Hematopoietic multipotent progenitor cell (in vitro differentiated cells): ENCODE data around the gene ABAT. TPM values are rescaled to one million over a fixed set of nuclear protein-coding genes. Genes with fewer than 3 reads are reported as not detected.
"Not testable (repeated sequence)": the region's sequence is repeated elsewhere in the genome, so short reads cannot be mapped to it uniquely, and the experiment has no call there.

Source experiments
- DNase-seq, 3 donors: peaks; one replicate each; pipeline ENCODE4 v3.0.0-alpha.2; 2011 to 2015; ENCODE audit warnings: low read depth in 2 of 3, low spot score in 2 of 3
- total RNA-seq: library from RNA; depleted of rRNA; stranded (reverse); fragments of >200 nt; gene quantifications from one replicate; pipeline ENCODE4 v1.2.3, GENCODE V29; 2012

ABAT gene
- total RNA-seq, 1 donor, result 7.5 TPM

GRCh38 chr16:8678068-8678927 is 3.9 kb downstream of the ABAT start:
- DNase-seq, result no peak

- no peak for DNase-seq
Observed at GRCh38 chr16:8679151-8679550, 4.7 kb downstream of the ABAT start.

DNA sequence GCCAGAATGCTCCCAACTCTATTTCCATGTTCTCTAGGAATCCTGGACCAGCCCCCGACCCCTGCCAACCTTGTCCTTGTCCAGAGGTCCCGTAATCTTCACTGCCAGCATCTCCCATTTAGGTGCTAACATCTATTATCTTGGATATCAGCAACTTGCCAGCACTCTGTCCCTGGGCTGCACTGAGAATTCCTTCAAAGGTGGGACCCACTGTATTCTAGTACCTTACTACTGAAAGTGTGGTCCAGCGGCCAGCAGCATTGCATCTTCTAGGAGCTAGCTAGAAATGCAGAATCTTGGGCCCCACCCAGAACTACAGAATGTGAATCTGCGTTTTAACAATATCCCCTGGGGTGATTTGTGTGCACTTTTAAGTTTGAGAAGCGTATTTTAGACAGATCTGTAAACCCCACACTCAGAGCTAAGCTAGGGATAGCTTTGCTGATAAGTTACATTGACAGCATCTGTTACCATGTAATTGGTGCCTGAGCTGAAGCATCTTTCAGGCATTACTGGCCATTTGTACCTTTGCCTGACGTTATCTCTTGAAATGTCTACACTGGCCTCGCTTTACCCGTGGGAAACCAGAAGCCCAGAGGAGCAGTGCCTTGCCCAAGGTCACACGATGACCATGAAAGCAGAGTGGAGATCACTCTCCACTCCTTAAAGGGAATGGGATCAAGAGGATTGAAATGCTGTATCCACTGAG is 8.3 kb downstream of the ABAT start:
- DNase-seq, result no peak

- DNase-seq, result no peak
Observed at GRCh38 chr16:8683640-8684039, 9.2 kb downstream of the ABAT start.

DNA sequence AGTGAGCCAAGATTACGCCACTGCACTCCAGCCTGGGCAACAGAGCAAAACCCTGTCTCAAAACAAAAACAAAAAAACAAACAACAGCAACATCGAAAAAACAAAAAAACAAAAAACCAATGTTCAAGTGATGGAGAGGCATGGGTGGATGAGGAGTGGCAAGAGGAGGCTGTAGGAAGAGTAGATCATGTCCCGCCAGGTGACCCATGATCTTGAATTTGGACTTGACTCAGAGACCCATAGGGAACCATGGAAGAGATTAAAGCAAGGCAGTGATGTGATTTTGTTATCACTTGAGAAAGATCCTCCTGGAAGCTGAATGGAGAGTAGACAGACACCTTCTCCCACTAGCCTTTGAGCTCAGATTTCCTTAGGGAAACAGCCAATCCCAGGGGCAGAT is 11.2 kb downstream of the ABAT start:
- DNase-seq, result no peak

DNA sequence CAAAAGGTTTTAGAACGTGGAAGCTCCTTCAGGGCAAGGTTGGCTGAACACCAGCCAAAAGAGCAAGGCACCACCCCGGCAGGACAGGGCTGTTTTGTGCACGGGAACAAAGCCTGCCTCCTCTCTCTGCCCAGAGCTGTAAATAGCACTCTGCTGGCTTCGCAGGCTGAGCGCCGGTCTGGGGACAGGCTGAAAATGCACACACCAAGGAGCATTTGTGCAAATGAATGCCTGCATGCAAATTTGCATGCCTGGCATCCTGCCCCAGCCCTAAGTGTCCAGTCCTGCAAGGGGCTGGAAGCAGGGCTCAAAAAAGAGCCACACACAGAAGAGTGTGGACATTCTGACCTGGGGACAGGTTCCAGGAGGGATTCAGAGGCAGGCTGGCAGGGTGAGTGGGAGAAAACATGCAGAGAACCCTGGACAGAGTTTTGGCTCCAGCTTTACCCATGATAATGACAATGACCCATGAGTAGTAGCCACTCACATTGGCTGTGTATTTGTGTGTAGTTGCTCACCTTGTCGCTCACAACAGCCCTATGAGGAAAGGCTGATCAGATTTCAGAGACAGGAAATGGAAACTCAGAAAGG is 11.7 kb downstream of the ABAT start:
- no peak for DNase-seq

DNA sequence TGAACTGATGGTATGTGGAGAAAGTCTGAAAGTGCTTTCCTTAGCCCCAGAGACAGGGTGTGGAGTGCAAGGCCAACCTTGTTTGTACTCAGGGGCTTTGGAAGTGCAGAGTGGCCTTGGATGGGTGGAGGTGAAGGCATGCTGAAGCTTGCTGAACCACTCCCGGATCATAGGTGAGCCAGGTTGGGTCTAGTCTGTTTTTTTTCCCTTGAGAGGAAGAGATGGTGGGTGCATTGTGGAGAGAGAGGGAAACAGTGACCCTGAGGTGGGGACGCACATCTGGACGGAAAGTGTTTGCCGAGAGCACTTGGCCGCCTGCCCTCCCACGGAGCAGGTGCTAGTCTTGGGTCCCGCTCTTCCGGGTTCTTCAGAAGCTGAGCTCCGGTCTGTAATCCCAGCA is 12.5 kb downstream of the ABAT start:
- no peak for DNase-seq

- DNase-seq, result no peak
Observed at GRCh38 chr16:8689686-8690085, 15.3 kb downstream of the ABAT start.

DNA sequence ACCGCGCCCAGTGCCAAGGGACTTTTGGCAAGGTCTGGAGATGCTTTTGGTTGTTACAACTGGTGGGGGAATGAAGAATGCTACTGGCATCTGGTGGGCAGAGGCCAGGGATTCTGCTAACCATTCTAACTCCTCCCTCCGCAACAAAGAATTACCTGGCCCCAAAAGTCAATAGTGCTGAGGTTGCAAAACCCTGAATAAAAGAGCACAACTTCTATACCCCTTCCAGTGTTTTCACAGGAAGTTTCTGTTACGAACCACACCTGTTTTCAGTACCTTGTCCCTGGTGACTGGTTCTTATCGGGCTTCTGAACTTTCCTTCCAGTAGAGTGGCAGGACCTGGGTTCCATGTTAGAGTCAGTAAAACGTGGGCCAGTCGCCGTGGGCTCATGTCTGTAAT is 17.3 kb downstream of the ABAT start:
- no peak for DNase-seq

DNA sequence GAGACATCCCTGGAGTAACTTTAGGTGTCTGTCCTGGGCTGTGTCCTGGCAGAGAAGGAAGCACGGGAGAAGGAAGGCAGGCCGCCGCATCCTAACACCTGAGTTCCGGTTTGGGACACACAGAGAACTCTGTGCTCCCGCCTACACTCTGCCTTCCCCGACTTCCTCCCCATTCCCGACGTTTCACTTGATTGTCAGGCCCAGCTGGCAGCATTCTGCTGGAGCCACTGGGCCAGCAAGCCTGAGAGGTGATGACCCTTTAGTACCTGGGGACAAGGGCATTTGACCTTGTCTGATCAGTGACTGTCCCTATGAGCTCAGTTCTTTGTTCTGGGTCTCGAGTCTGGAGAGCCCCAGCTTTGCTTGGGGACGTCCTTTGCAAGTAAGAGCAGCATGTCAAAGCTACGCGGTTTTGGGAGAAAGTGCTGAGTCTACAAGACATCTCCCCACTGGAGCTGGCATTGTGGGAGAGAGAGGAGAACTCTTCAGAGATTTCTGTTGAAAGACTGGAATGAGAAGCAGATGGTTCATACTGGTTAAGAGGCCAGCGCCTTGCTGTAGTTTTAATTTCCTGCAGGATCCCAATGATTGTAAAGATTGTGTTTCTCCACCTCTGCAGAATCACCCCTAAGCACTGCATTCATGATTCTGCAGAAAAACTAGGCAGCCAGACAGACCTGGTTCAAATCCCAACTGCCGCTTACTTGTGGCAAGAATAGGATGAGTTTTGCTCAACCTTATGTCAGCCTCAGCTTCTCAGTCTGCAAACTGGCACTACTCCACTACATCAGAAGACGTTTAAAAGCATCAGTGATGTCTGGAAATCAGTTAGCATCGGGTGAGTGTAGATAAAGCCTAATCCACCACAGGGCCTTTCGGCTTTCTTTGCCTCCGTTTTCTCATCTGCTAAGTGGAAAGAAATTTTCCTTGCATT is 20.6 kb downstream of the ABAT start:
- no peak for DNase-seq

- DNase-seq, result no peak
Observed at GRCh38 chr16:8696880-8697279, 22.5 kb downstream of the ABAT start.

DNA sequence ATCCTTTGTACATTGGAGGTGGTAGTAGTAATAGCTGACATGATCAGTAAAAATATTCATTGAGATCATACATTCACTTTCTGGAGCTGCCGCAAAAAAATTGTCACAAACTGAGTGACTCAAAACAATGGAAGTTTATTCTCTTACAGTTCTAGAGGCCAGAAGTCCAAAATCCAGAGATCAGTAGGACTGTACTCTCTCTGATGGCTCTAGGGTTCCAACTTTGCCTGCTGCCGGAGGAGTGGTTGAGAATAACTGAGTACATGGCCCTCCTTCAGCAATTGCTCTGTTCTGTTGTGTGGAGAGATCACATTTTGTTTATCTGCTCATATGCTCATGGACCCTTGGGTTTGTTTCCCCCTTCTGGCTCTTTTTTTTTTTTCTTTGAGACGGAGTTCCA is 23.5 kb downstream of the ABAT start:
- no peak for DNase-seq

- no peak for DNase-seq
Observed at GRCh38 chr16:8703693-8704092, 29.3 kb downstream of the ABAT start.

DNA sequence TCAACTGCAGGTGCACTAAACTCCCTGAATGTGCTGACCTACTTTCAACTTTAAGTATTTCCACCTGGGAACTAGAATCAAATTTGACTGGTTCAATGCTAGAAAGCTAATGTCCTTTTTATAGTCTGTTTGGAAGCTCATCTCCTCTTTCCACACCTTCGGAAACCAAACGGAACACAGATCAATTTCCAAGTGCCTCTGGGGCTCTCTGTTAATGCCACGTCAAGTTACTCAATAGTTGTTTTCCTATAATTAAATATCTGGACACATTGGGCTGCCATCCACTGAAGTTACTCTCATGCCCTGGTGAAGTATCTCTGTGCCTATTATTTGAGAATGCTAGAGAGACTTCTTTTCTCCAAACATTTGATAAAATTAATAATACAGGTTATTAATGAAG is 29.7 kb downstream of the ABAT start:
- DNase-seq, result no peak

DNA sequence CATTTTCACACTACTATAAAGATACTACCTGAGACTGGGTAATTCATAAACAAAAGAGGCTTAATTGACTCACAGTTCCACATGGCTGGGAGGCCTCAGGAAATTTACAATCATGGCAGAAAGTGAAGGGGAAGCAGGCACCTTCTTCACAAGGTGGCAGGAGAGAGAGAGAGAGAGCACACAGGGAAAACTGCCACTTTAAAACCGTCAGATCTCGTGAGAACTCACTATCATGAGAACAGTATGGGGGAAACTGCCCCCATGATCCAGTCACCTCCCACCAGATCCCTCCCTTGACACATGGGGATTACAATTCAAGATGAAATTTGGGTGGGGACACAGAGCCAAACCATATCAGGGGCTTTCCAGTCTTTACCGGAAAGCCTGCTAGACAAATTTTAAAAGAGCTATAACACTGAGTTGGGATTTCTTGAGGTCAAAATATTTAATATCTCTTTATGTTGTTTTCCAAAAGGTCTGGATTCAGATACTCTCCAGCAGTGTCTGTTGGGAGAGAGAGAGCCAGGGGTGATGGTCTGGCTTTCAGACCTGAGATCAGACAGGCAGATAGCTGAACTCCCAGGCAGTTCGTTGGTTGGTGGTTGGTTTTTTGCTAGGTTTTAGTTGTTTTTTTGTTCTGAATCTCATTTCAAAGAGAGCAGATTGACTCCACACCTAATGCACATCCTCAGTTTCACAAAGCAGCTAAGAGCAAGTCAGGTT is 30.8 kb downstream of the ABAT start:
- DNase-seq, result not testable (repeated sequence)

GRCh38 chr16:8708536-8708935 is 34.1 kb downstream of the ABAT start:
- DNase-seq, result no peak

- no peak for DNase-seq
Observed at GRCh38 chr16:8712589-8713361, 38.4 kb downstream of the ABAT start.

DNA sequence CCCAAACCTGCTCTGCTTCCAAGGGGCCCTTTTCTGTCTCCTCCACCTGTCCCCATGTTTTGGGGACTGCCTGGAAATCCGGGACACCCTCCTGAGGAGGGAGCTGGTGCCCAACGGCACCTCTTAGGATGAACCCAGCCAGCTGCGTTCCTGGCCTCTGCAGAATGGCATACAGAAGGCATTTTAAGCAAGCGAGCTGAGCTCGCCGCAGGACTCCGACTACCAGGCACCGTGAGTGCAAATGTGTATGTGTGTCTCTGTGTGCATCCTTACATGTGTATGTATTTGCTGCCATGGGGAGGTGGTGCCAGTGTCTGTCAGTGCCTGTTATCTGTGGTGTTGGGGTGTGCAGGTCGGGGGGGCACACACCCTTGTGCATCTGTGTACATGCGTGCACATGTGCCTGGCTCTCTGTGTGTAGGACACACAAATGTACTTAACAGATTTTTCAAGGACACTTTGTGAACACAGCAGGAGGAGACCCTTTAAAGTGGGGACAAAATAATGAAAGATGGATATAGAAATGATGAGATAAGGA is 39.3 kb downstream of the ABAT start:
- DNase-seq, result no peak

DNA sequence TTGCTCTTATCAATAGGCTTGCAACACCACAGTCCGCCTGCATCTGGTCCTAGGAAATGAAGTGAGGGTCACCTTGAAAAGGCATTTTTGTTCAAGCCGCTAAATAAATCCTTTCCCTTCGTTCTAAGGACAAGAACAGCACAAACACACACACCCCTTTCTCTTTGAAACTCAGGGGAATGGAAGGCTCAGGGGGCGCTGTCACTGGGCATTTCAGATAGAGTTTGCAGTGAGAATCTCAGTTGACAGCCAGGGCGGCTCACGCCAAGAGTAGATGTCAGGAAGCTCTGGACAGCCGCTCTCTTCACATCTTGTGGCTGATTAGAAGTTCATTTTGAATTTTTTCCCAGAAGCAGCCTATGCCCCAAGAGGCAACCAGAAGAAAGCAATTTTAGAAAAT is 39.8 kb downstream of the ABAT start:
- no peak for DNase-seq
